ENCODE results near the gene DCAF7.

The DCAF7 gene

GRCh38 chr17:63525190-63525946, 24.9 kb upstream of the DCAF7 start:
- DNase-seq = no peak

GRCh38 chr17:63526861-63527260, 23.4 kb upstream of the DCAF7 start:
- DNase-seq = no peak

- no peak for DNase-seq
Measured at GRCh38 chr17:63528183-63528582, 22.1 kb upstream of the DCAF7 start.

- no peak for DNase-seq
Measured at GRCh38 chr17:63529711-63530556, 20.3 kb upstream of the DCAF7 start.

- DNase-seq = no peak
Measured at GRCh38 chr17:63530557-63531021, 19.7 kb upstream of the DCAF7 start.

- no peak for DNase-seq
Measured at GRCh38 chr17:63531022-63531965, 19.0 kb upstream of the DCAF7 start.

GRCh38 chr17:63533433-63534077, 16.7 kb upstream of the DCAF7 start:
- DNase-seq = no peak

- DNase-seq = no peak
Measured at GRCh38 chr17:63534078-63534570, 16.2 kb upstream of the DCAF7 start.

- no peak for DNase-seq
Measured at GRCh38 chr17:63534816-63535455, 15.3 kb upstream of the DCAF7 start.

- DNase-seq = no peak
Measured at GRCh38 chr17:63535640-63536039, 14.6 kb upstream of the DCAF7 start.

- DNase-seq = no peak
Measured at GRCh38 chr17:63537001-63537400, 13.3 kb upstream of the DCAF7 start.

GRCh38 chr17:63537991-63538692, 12.1 kb upstream of the DCAF7 start:
- DNase-seq = no peak

- no peak for DNase-seq
Measured at GRCh38 chr17:63538693-63539595, 11.3 kb upstream of the DCAF7 start.

GRCh38 chr17:63540590-63540989, 9.7 kb upstream of the DCAF7 start:
- no peak for DNase-seq

- no peak for DNase-seq
Measured at GRCh38 chr17:63542218-63542545, 8.1 kb upstream of the DCAF7 start.

GRCh38 chr17:63542942-63543821, 7.1 kb upstream of the DCAF7 start:
- no peak for DNase-seq

GRCh38 chr17:63543822-63544420, 6.4 kb upstream of the DCAF7 start:
- no peak for DNase-seq

- DNase-seq = no peak
Measured at GRCh38 chr17:63544467-63545301, 5.6 kb upstream of the DCAF7 start.
